Parathyroid adenoma (tissue), 2 donors: ENCODE measurements around the gene TMEM88.

ENCODE experiments used
- H2AFZ ChIP-seq: fragments of 300-600 bp; sonication (generic); one replicate; pipeline ENCODE4 v1.7.0; 2017; ENCODE audit warnings: antibody characterized with exemption, mild to moderate bottlenecking
- H3K27ac ChIP-seq: fragments of 300-600 bp; sonication (generic); one replicate; pipeline ENCODE4 v1.7.0; 2017
- H3K27me3 ChIP-seq: fragments of 300-600 bp; sonication (generic); one replicate; pipeline ENCODE4 v1.7.0; 2017; ENCODE audit warnings: low read length; ENCODE audit not compliant: control insufficient read depth, insufficient read depth
- H3K36me3 ChIP-seq: fragments of 300-600 bp; sonication (generic); one replicate; pipeline ENCODE4 v1.7.0; 2017; ENCODE audit warnings: low read length; ENCODE audit not compliant: control insufficient read depth, insufficient read depth
- H3K4me1 ChIP-seq: fragments of 300-600 bp; sonication (generic); one replicate; pipeline ENCODE4 v1.7.0; 2017; ENCODE audit warnings: control low read depth
- H3K4me2 ChIP-seq: fragments of 300-600 bp; sonication (generic); one replicate; pipeline ENCODE4 v1.7.0; 2017; ENCODE audit warnings: low read length
- H3K4me3 ChIP-seq: fragments of 300-600 bp; sonication (generic); one replicate; pipeline ENCODE4 v1.7.0; 2017; ENCODE audit warnings: low read depth, low read length
- H3K79me2 ChIP-seq: fragments of 300-600 bp; sonication (generic); one replicate; pipeline ENCODE4 v1.7.0; 2017; ENCODE audit warnings: control low read depth
- H3K9ac ChIP-seq: fragments of 300-600 bp; sonication (generic); one replicate; pipeline ENCODE4 v1.7.0; 2017; ENCODE audit warnings: mild to moderate bottlenecking
- H3K9me3 ChIP-seq: fragments of 300-600 bp; sonication (generic); one replicate; pipeline ENCODE4 v1.7.0; 2017; ENCODE audit warnings: low read length; ENCODE audit not compliant: control insufficient read depth
- TF ChIP-seq, protein P1 (sequence below): fragments of 300-600 bp; sonication (generic); IDR thresholded peaks from one replicate; pipeline ENCODE4 v1.7.0; 2017; ENCODE audit warnings: antibody characterized with exemption, mild to moderate bottlenecking
- donor health status: primary hyperparathyroidism.

The TMEM88 gene

GRCh38 chr17:7855660-7856010 is 769 bp downstream of the TMEM88 start:
- Histone ChIP-seq H3K36me3 (no peaks in the 10 kb centered on the region), H3K9ac (no peak overlapping the region), H3K4me3 (peak overlapping the region; percentile 80)

GRCh38 chr17:7856011-7856810 is 1.3 kb downstream of the TMEM88 start:
- peak overlapping the region; percentile 86 for H3K4me2 ChIP-seq
- peak overlapping the region; percentile 72 for H2AFZ ChIP-seq
- H3K9me3 ChIP-seq = no peaks in the 10 kb centered on the region
- peaks cover 20% of the 10 kb centered on the region for H3K4me1 ChIP-seq
- no peaks in the 10 kb centered on the region for H3K36me3 ChIP-seq
- H3K27ac ChIP-seq = peak overlapping the region; percentile 96
- TF ChIP-seq, protein P1, sequence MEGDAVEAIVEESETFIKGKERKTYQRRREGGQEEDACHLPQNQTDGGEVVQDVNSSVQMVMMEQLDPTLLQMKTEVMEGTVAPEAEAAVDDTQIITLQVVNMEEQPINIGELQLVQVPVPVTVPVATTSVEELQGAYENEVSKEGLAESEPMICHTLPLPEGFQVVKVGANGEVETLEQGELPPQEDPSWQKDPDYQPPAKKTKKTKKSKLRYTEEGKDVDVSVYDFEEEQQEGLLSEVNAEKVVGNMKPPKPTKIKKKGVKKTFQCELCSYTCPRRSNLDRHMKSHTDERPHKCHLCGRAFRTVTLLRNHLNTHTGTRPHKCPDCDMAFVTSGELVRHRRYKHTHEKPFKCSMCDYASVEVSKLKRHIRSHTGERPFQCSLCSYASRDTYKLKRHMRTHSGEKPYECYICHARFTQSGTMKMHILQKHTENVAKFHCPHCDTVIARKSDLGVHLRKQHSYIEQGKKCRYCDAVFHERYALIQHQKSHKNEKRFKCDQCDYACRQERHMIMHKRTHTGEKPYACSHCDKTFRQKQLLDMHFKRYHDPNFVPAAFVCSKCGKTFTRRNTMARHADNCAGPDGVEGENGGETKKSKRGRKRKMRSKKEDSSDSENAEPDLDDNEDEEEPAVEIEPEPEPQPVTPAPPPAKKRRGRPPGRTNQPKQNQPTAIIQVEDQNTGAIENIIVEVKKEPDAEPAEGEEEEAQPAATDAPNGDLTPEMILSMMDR = no peak
- H3K9ac ChIP-seq = peak overlapping the region; percentile 22
- peak overlapping the region; percentile 80 for H3K4me3 ChIP-seq
- no peaks in the 10 kb centered on the region for H3K79me2 ChIP-seq
- H3K27me3 ChIP-seq = no peaks in the 10 kb centered on the region

More at GRCh38 chr17:7855660-7856010, 769 bp downstream of the TMEM88 start:
- H3K4me2 ChIP-seq = peak overlapping the region; percentile 86
- TF ChIP-seq, protein P1 = no peak
- H3K79me2 ChIP-seq = no peaks in the 10 kb centered on the region
- H3K9me3 ChIP-seq = no peaks in the 10 kb centered on the region
- no peak overlapping the region for H2AFZ ChIP-seq
- H3K27me3 ChIP-seq = no peaks in the 10 kb centered on the region
- peaks cover 20% of the 10 kb centered on the region for H3K4me1 ChIP-seq
- peak overlapping the region; percentile 96 for H3K27ac ChIP-seq

- Histone ChIP-seq H3K79me2 (peaks cover 3% of the 10 kb centered on the region), H3K27me3 (no peaks in the 10 kb centered on the region), H3K36me3 (no peaks in the 10 kb centered on the region), H3K4me1 (peaks cover 13% of the 10 kb centered on the region), H3K4me2 (peak within 1 kb of the TSS; percentile 86), H2AFZ (peak within 1 kb of the TSS; percentile 72), H3K9me3 (no peaks in the 10 kb centered on the region), H3K27ac (peak within 1 kb of the TSS; percentile 96), H3K4me3 (peak within 1 kb of the TSS; percentile 80), H3K9ac (peak within 1 kb of the TSS; percentile 34)
- TF ChIP-seq, protein P1 = peak; percentile 60
Measured at GRCh38 chr17:7856811-7857712, 2.2 kb downstream of the TMEM88 start, which contains the start of gene NAA38. NAA38 (minus strand) TSS chr17:7857559; CDS start chr17:7857463, 96 bp downstream.

DNA sequence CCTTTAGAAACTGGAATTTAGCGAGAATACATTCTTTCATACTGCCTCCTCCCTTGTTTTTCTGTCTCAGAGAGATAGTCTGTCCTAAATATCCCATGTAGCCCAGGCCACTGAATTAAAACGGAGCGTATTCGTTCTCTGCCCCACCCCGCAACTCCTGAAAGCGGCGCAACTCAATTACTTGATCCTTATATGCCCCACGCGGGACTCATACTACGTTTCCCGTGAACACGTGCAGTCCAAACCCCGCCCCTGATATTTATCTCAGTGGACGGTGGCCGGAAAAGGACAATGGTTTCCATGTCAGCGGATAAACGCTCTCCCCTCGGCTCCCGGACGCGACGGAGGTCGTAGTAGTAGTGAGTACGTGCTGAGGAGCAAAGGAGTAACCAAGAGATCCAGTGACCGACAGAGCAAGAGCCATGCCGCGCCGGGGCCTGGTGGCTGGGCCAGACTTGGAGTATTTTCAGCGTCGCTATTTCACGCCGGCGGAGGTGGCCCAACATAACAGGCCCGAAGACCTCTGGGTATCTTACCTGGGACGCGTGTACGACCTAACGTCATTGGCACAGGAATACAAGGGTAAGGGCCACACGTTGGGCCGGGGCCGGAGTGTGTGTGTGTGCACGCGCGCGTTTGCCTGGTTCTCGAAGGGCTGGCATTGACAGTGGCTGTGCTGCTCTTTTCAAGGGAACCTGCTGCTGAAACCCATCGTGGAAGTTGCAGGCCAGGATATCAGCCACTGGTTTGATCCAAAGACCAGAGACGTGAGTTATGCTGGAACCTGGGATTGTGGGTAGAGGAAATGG is 3.1 kb downstream of the TMEM88 start, which contains the start of gene CYB5D1:
Gene CYB5D1 (plus strand): TSS at position 291 of the 809 bp plus-strand sequence. CDS start 132 bp downstream, at position 423.
- peak within 1 kb of the TSS; percentile 86 for H3K4me2 ChIP-seq
- H3K27me3 ChIP-seq = no peaks in the 10 kb centered on the region
- H2AFZ ChIP-seq = peak within 1 kb of the TSS; percentile 72
- H3K27ac ChIP-seq = peak within 1 kb of the TSS; percentile 96
- H3K4me1 ChIP-seq = peaks cover 13% of the 10 kb centered on the region
- TF ChIP-seq, protein P1 = no peak
- no peaks in the 10 kb centered on the region for H3K9me3 ChIP-seq
- H3K9ac ChIP-seq = peak within 1 kb of the TSS; percentile 34
- H3K79me2 ChIP-seq = peaks cover 9% of the 10 kb centered on the region
- H3K4me3 ChIP-seq = peak within 1 kb of the TSS; percentile 80
- no peaks in the 10 kb centered on the region for H3K36me3 ChIP-seq
